HepG2 (cell line): ENCODE measurements around the gene EEF1AKMT1.

Source experiments
- CREB1 ChIP-seq, 2 experiments: fragments of 450-650 bp in 1 of 2; IDR thresholded peaks; 2 replicates each; pipeline ENCODE4 v1.6.1; 2016 to 2017; ENCODE audit warnings: control low read depth in 1 of 2, mild to moderate bottlenecking in 1 of 2, missing compliant biosample characterization in 1 of 2, missing genetic modification characterization in 1 of 2
- CTCF ChIP-seq: sonication (generic); formaldehyde crosslinking; IDR thresholded peaks from 2 replicates; pipeline ENCODE4 v1.5.0; 2020; ENCODE audit warnings: mild to moderate bottlenecking, missing genetic modification reagents, moderate library complexity
- DNMT1 ChIP-seq: sonication (generic); formaldehyde crosslinking; IDR thresholded peaks from 2 replicates; pipeline ENCODE4 v1.5.1; 2020; ENCODE audit warnings: mild to moderate bottlenecking, missing genetic modification reagents
- ETV6 ChIP-seq: sonication (generic); formaldehyde crosslinking; conservative IDR thresholded peaks from 2 replicates; pipeline ENCODE4 v1.4.0; 2020; ENCODE audit warnings: missing genetic modification reagents
- HIVEP1 ChIP-seq: sonication (generic); formaldehyde crosslinking; IDR thresholded peaks from 2 replicates; pipeline ENCODE4 v1.4.0; 2020; ENCODE audit warnings: mild to moderate bottlenecking, missing genetic modification reagents
- HOXA7 ChIP-seq: sonication (generic); formaldehyde crosslinking; IDR thresholded peaks from 2 replicates; pipeline ENCODE4 v1.8.1; 2022; ENCODE audit warnings: mild to moderate bottlenecking, missing genetic modification reagents, moderate library complexity
- MATR3 ChIP-seq: sonication (generic); formaldehyde crosslinking; IDR thresholded peaks from 2 replicates; pipeline ENCODE4 v1.4.0; 2020; ENCODE audit warnings: missing genetic modification reagents
- NAIF1 ChIP-seq: sonication (generic); formaldehyde crosslinking; IDR thresholded peaks from 2 replicates; pipeline ENCODE4 v1.5.0; 2020; ENCODE audit warnings: mild to moderate bottlenecking, missing genetic modification reagents, borderline replicate concordance
- NR2F6 ChIP-seq, 2 experiments: IDR thresholded peaks; 2 replicates each; pipeline ENCODE4 v1.6.1; 2016; ENCODE audit warnings: antibody characterized with exemption in 1 of 2, mild to moderate bottlenecking in 1 of 2
- RFX5 ChIP-seq: IDR thresholded peaks from 2 replicates; pipeline ENCODE4 v1.6.1; 2011; ENCODE audit warnings: low read depth, low read length, improper control_type of control experiment
- TP53 ChIP-seq: sonication (generic); formaldehyde crosslinking; conservative IDR thresholded peaks from 2 replicates; pipeline ENCODE4 v1.4.0; 2020; ENCODE audit warnings: missing genetic modification reagents
- ZFYVE20 ChIP-seq: sonication (generic); formaldehyde crosslinking; IDR thresholded peaks from 2 replicates; pipeline ENCODE4 v1.8.0; 2023; ENCODE audit warnings: low read depth, mild to moderate bottlenecking, moderate library complexity, missing genetic modification reagents, borderline replicate concordance
- ZNF362 ChIP-seq: sonication (generic); formaldehyde crosslinking; IDR thresholded peaks from 2 replicates; pipeline ENCODE4 v1.4.0; 2020; ENCODE audit warnings: missing genetic modification reagents, mild to moderate bottlenecking, borderline replicate concordance

- no peak for TF ChIP-seq HOXA7 (CRISPR knock-in tag)
- TF ChIP-seq CTCF: peak; percentile 56; the same call in 1 of the 2 replicates
- TF ChIP-seq CREB1 (IDR thresholded peaks at IDR 0.05): no peak
- no peak for TF ChIP-seq CREB1 (CRISPR knock-in tag; IDR thresholded peaks at IDR 0.05)
- TF ChIP-seq TP53: no peak
- no peak for TF ChIP-seq ZFYVE20
- TF ChIP-seq ZNF362 (CRISPR knock-in tag): no peak
- no peak for TF ChIP-seq RFX5
- no peak for TF ChIP-seq HIVEP1 (CRISPR knock-in tag)
- TF ChIP-seq NR2F6 (IDR thresholded peaks at IDR 0.05): no peak
- no peak for TF ChIP-seq NR2F6 (CRISPR knock-in tag; IDR thresholded peaks at IDR 0.05)
- no peak for TF ChIP-seq ETV6
- TF ChIP-seq DNMT1 (CRISPR knock-in tag): no peak
- no peak for TF ChIP-seq MATR3
- no peak for TF ChIP-seq NAIF1
Observed at GRCh38 chr13:20703780-20704458, 69.8 kb downstream of the EEF1AKMT1 start.
